Testis (tissue), 3 donors: ENCODE data around the gene CAMKMT. TPM values are rescaled to one million over a fixed set of nuclear protein-coding genes. Genes with fewer than 3 reads are reported as not detected.
A peak's percentile ranks its signal among the peaks of the same experiment; 100 is the strongest.
"Not testable (repeated sequence)": the region's sequence is repeated elsewhere in the genome, so short reads cannot be mapped to it uniquely, and the experiment has no call there.

ENCODE experiments used
- DNase-seq: peaks from one replicate; pipeline ENCODE4 v3.0.0-alpha.2; 2019
- H3K27ac ChIP-seq, 2 donors: fragments of 200-600 bp; sonication (generic); one replicate each; pipeline ENCODE4 v1.5.1; 2019
- H3K27me3 ChIP-seq: fragments of 200-600 bp; sonication (generic); one replicate; pipeline ENCODE4 v1.5.1; 2019
- H3K36me3 ChIP-seq: fragments of 200-600 bp; sonication (generic); one replicate; pipeline ENCODE4 v1.5.1; 2017; ENCODE audit warnings: low read depth; ENCODE audit errors: missing control alignments
- H3K4me1 ChIP-seq: fragments of 200-600 bp; sonication (generic); one replicate; pipeline ENCODE4 v1.5.1; 2019
- H3K4me3 ChIP-seq, 2 donors: fragments of 200-600 bp; sonication (generic); one replicate each; pipeline ENCODE4 v1.5.1; 2017 to 2019
- H3K9me3 ChIP-seq: fragments of 200-600 bp; sonication (generic); one replicate; pipeline ENCODE4 v1.5.1; 2017
- CTCF ChIP-seq, 3 experiments: fragments of 450-650 bp in 2 of 3; fragments of 200-600 bp in 1 of 3; sonication (generic) in 1 of 3; IDR thresholded peaks; one replicate each; pipeline ENCODE4 v1.5.1; 2016 to 2019; ENCODE audit warnings: antibody characterized with exemption in 3 of 3, mild to moderate bottlenecking in 2 of 3, moderate library complexity in 1 of 3
- POLR2A ChIP-seq: fragments of 450-650 bp; IDR thresholded peaks from one replicate; pipeline ENCODE4 v1.6.1; 2017; ENCODE audit warnings: antibody characterized with exemption, mild to moderate bottlenecking, moderate library complexity
- WGBS, 2 donors: methylation state at CpG; one replicate each; pipeline ENCODE4 v1.1.5; 2018; 5-methylcytosine and 5-hydroxymethylcytosine counted together
- intact Hi-C: fragments of 100-400 bp; cut with DNase I; formaldehyde crosslinking; loops from one replicate; pipeline ENCODE4 v1.15.1; 2023; ENCODE audit warnings: low total_unique reads
- polyA plus RNA-seq: library from polyadenylated mRNA; stranded (reverse); fragments of 350-450 nt; fragmentation: Illumina TruSeq; extraction: RNeasy Lipid Tissue Mini Kit (QIAGEN cat#74804); gene quantifications from one replicate; pipeline ENCODE4 v1.2.3, GENCODE V29; 2014; ENCODE audit warnings: low read depth, low replicate concordance; ENCODE audit not compliant: insufficient read depth
- total RNA-seq, 2 donors: library from RNA; depleted of rRNA; stranded (reverse); fragments of >200 nt; gene quantifications; one replicate each; pipeline ENCODE4 v1.2.3, GENCODE V29; 2016

Gene CAMKMT
- total and polyA plus RNA-seq, 3 donors from 2014 or later: 15.9 to 21.2 (median 18.5) TPM

GRCh38 chr2:44372246-44372645 is 10.5 kb downstream of the CAMKMT start:
- Histone ChIP-seq H3K4me3 (no peak overlapping the region), H3K4me1 (no peaks in the 10 kb centered on the region), H3K9me3 (no peaks in the 10 kb centered on the region), H3K36me3 (no peaks in the 10 kb centered on the region), H3K27me3 (no peaks in the 10 kb centered on the region), H3K27ac (no peak overlapping the region)
- no peak for DNase-seq
- intact Hi-C loops: no loop called here
- 90 to 92% methylated on average over 3 of the region's 3 CpGs for WGBS, 2 donors
- TF ChIP-seq CTCF (IDR thresholded peaks at IDR 0.05): no peak
- no peak for TF ChIP-seq POLR2A

GRCh38 chr2:44377486-44377885 is 15.7 kb downstream of the CAMKMT start:
- Histone ChIP-seq H3K27me3 (no peaks in the 10 kb centered on the region), H3K9me3 (no peaks in the 10 kb centered on the region), H3K36me3 (no peaks in the 10 kb centered on the region), H3K4me3 (no peak overlapping the region), H3K4me1 (no peaks in the 10 kb centered on the region), H3K27ac (no peak overlapping the region)
- no peak for DNase-seq
- intact Hi-C loops: no loop called here
- TF ChIP-seq POLR2A (no peak), CTCF (IDR thresholded peaks at IDR 0.05) (no peak)
- 93 to 96% methylated on average over 2 of the region's 2 CpGs for WGBS, 2 donors

- H3K9me3 ChIP-seq, DNase-seq, H3K4me1 ChIP-seq, H3K4me3 ChIP-seq, H3K27ac ChIP-seq, H3K27me3 ChIP-seq, H3K36me3 ChIP-seq, intact Hi-C loops: not testable (repeated sequence)
- 86 to 90% methylated on average over 2 of the region's 2 CpGs for WGBS, 2 donors
These were observed 23.5 kb downstream of the CAMKMT start for GRCh38 chr2:44385226-44385625.

- DNase-seq: no peak
- Histone ChIP-seq H3K9me3 (no peaks in the 10 kb centered on the region), H3K27ac (no peak overlapping the region), H3K4me3 (no peak overlapping the region), H3K36me3 (no peaks in the 10 kb centered on the region), H3K4me1 (no peaks in the 10 kb centered on the region), H3K27me3 (no peaks in the 10 kb centered on the region)
- intact Hi-C loops: no loop called here
- WGBS, 2 donors: 66 to 69% methylated on average over 4 of the region's 4 CpGs
- TF ChIP-seq POLR2A: no peak
- no peak for TF ChIP-seq CTCF (IDR thresholded peaks at IDR 0.05)
These were observed 27.1 kb downstream of the CAMKMT start for GRCh38 chr2:44388877-44389276.

GRCh38 chr2:44389895-44390294 is 28.1 kb downstream of the CAMKMT start:
- H3K36me3 ChIP-seq: no peaks in the 10 kb centered on the region
- no peaks in the 10 kb centered on the region for H3K9me3 ChIP-seq
- no peak for DNase-seq
- TF ChIP-seq CTCF (IDR thresholded peaks at IDR 0.05) (peak in 1 of 3 experiments; percentile 29), POLR2A (no peak)
- intact Hi-C loops: no loop called here
- no peak overlapping the region for H3K27ac ChIP-seq
- H3K4me1 ChIP-seq: no peaks in the 10 kb centered on the region
- WGBS, 2 donors: 84 to 90% methylated on average over 1 of the region's 1 CpG
- no peak overlapping the region for H3K4me3 ChIP-seq
- H3K27me3 ChIP-seq: no peaks in the 10 kb centered on the region
